ENCODE data around the gene AKAP17A.

DNA sequence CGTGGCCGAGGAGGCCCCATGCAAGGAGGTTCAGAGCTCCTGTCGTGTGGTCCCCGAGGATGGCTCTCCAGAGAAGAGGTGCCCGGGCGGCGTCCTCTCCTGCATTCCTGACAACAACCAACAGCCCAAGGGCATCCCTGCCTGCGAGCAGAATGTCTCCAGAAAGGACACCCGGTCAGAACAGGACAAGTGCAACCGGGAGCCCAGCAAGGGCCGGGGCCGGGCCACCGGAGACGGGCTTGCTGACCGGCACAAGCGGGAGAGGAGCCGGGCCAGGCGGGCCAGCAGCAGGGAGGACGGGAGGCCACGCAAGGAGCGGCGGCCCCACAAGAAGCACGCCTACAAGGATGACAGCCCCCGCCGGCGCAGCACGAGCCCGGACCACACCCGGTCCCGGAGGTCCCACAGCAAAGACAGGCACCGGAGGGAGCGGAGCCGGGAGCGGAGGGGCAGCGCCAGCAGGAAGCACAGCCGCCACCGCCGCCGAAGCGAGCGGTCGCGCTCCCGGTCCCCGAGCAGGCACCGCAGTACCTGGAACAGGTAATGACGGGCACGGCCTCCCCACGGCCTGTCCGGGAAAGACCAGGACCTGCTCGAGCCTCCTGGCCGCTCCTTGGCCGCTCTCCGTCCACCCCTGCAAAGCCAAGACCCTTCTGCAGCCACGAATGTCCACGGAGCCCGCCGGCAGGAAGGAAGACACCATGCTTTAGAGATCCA lies 9.8 kb downstream of the AKAP17A start:
- TF ChIP-seq, protein P1, sequence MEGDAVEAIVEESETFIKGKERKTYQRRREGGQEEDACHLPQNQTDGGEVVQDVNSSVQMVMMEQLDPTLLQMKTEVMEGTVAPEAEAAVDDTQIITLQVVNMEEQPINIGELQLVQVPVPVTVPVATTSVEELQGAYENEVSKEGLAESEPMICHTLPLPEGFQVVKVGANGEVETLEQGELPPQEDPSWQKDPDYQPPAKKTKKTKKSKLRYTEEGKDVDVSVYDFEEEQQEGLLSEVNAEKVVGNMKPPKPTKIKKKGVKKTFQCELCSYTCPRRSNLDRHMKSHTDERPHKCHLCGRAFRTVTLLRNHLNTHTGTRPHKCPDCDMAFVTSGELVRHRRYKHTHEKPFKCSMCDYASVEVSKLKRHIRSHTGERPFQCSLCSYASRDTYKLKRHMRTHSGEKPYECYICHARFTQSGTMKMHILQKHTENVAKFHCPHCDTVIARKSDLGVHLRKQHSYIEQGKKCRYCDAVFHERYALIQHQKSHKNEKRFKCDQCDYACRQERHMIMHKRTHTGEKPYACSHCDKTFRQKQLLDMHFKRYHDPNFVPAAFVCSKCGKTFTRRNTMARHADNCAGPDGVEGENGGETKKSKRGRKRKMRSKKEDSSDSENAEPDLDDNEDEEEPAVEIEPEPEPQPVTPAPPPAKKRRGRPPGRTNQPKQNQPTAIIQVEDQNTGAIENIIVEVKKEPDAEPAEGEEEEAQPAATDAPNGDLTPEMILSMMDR (IDR thresholded peaks at IDR 0.05): no peak
- no peak for TF ChIP-seq POLR2A (IDR thresholded peaks at IDR 0.05)

Measured in thyroid gland (tissue), 4 donors.